VCaP (cell line): ENCODE results near the gene LRPPRC.
"Not testable (repeated sequence)": the region's sequence is repeated elsewhere in the genome, so short reads cannot be mapped to it uniquely, and the experiment has no call there.

Experiments used
- H3K27ac ChIP-seq: fragments of 450-650 bp; 2 replicates; pipeline ENCODE4 v1.5.1; 2017
- TF ChIP-seq, protein P1 (sequence below): fragments of 450-650 bp; conservative IDR thresholded peaks from 2 replicates; pipeline ENCODE4 v1.5.1; 2017; ENCODE audit warnings: mild to moderate bottlenecking, moderate library complexity

LRPPRC gene

DNA sequence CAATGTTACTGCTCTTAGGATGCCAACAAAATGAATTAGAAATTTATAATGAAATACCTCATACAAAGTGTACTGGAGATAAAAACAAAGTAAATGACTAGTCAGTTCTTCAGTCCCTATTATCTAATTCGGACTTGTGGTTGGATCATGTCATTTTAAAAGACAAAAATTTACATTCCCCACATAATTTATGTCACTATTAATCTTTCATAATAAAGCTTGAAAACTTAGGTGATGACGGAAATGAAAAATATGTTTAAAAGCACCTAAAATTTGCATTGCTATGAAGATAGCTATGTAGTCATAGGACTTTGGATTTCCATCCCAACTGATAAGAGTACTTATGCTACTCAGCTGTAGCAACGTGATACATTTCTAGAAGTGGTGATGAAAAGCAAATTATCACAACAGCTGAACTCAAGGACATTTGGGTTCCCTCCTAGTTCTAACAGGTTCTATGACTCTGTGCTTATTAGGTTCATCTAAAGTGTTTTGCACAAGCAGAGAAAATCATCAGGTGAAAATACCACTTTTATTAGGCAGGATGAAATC is 58.4 kb downstream of the LRPPRC start:
- TF ChIP-seq, protein P1, sequence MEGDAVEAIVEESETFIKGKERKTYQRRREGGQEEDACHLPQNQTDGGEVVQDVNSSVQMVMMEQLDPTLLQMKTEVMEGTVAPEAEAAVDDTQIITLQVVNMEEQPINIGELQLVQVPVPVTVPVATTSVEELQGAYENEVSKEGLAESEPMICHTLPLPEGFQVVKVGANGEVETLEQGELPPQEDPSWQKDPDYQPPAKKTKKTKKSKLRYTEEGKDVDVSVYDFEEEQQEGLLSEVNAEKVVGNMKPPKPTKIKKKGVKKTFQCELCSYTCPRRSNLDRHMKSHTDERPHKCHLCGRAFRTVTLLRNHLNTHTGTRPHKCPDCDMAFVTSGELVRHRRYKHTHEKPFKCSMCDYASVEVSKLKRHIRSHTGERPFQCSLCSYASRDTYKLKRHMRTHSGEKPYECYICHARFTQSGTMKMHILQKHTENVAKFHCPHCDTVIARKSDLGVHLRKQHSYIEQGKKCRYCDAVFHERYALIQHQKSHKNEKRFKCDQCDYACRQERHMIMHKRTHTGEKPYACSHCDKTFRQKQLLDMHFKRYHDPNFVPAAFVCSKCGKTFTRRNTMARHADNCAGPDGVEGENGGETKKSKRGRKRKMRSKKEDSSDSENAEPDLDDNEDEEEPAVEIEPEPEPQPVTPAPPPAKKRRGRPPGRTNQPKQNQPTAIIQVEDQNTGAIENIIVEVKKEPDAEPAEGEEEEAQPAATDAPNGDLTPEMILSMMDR, result no peak
- no peak overlapping the region for H3K27ac ChIP-seq

DNA sequence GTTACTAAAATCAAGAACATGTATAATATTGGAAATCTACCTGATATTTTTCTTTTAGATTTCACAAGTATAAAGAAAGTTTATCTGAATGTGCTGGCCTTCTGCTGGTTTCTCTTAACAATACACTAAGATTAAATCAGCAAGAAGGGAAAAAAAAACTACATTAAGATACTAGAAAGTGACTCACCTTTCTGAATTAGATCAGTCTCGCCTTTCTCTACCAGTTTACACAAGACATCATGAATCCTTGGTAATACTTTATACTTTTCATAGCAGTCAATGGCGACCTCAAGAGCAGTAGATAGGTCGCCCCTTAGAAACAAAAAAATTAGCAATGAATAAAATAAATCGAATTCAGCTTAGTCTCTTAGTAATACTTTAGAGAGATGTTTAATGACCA is 61.2 kb downstream of the LRPPRC start:
- TF ChIP-seq, protein P1, result no peak
- no peak overlapping the region for H3K27ac ChIP-seq

DNA sequence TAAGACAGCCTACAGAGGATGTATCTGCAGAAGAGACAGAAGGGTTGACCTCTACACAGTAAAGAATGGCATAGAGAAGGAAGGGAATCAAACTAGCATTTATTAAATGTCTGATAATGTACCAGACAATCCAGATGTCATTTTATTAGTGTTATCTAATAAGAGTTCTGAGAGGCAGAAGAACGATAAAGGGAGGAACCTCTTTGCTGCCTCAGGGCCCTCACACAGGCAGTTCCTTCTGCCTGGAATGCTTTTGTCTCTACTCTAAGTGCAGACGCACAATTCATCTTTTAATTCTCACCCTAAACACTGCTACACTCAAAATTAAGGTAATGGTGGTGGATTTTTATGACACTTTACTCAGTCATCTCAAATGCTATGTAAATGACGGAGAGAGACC is 64.5 kb downstream of the LRPPRC start:
- no peak overlapping the region for H3K27ac ChIP-seq
- TF ChIP-seq, protein P1, result no peak

DNA sequence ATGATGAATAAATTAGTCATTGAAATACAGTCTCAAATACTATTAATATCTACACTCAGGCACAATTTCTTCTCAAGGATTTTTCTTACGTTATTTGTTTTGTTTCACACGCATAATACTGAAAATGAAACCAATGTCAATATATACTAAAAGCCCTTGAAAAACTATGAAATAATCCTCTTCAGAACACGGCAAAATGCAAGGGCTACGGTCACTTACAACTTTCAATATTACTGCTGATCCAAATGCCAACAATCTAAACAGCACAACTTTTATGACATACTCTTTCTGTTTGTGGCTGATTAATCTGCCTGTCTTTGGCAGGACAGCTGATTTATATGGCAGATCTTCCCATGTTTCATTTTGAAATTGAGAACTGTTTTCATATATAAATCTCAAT is 68.3 kb downstream of the LRPPRC start:
- H3K27ac ChIP-seq, result no peak overlapping the region
- TF ChIP-seq, protein P1, result no peak

DNA sequence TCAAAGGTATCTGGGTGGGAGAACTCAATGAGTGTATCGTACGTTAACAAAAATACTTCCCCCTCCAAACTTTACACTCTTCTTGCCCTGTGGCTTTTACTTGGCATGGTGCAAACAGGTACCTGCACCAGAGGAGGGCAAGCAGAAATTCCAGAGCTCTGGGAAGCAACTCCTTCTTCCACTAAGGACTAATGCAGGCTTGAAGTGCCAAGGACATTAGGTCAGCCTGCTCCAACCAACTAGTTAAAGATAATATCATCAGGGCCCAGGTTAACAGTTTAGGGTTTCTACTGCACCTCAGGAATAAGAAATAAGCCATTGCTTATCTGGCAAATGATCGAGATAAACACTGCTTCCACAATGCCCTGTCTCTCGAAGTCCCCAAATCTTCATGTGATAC is 70.4 kb downstream of the LRPPRC start:
- TF ChIP-seq, protein P1, result no peak
- H3K27ac ChIP-seq, result no peak overlapping the region

DNA sequence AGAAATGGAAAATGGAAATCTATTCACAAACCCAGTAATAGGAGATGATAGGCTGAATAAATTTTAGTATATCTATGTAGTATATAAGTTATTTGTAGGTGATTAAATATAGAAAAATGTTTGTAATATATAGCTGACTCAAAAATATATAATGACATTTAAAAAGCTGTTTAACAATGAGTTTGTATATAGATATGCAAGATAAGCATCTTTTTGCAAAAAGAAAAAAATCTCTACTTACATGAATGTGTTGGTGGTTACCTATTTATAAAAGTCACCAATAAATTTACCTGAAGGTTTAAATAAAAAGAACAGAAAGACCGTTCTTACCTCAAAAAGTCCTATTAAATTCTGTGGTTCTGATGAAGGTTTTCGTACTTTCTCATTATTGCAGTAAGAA is 71.3 kb downstream of the LRPPRC start:
- H3K27ac ChIP-seq, result no peak overlapping the region
- TF ChIP-seq, protein P1, result no peak

DNA sequence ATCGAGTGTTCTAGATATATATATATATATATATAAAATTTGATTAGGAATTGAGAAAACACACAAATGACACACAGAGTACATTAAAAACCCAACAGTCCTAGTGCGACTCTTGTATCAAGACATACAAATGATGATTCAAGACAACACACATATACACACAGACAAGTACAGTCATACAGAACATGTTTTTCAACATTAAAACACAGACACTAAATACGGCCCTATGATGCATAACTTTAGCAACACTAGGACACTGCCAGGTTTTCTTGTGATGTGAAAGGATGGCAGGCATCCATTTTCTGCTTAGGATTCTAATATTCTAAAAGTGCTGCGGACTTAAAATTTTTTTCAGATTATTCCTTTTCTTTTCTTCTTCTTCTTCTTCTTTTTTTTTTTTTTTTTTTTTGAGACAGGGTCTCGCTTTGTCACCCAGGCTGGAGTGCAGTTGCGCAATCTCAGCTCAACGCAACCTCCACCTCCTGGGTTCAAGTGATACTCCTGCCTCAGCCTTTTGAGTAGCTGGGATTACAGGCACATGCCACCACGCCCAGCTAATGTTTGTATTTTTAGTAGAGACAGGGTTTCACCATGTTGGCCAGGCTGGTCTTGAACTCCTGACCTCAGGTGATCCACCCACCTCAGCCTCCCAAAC is 84.5 kb downstream of the LRPPRC start:
- H3K27ac ChIP-seq, result not testable (repeated sequence)

DNA sequence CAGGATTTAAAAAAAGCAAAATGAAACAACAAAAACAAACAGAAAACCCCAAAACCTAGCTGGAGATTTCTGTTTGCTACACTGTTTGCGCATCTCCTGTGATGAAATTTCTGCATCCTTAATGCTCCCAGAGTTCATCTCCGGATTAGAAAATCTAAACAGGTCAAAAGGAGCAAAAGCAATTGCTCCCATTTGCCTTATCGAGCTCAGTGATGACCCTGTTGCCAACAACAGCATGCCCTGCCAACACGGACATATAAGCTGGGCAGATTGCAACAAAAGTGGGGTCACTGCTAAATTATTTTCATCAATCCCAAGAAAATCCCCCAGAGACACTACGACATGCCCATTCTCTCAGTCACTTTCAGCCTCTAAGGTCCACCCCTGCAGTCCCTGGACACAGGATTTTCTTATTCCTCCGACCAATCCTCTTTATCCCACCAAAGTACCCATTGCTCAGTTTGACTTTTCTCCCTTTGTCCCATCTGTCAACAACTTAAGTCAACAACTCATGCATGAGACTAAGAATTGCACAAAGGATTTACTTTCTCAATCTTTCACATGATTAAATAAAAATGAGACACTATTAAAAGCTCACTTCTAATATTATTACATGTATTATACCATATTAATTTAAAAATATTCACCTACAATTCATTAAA is 89.2 kb downstream of the LRPPRC start:
- H3K27ac ChIP-seq, result no peak overlapping the region
- TF ChIP-seq, protein P1, result no peak
